OCI-LY1 (cell line): Measurements from ENCODE around the gene GPAM.

ENCODE experiments used
- EZH2 ChIP-seq: fragments of 200-600 bp; sonication (generic), shearing (Covaris generic); IDR thresholded peaks from 2 replicates; pipeline ENCODE4 v1.8.0; 2017; ENCODE audit warnings: borderline replicate concordance, mixed run types, mild to moderate bottlenecking, antibody characterized with exemption, low read length, moderate library complexity, mixed read lengths
- TF ChIP-seq, protein P1 (sequence below): fragments of 200-600 bp; sonication (generic), shearing (Covaris generic); IDR thresholded peaks from 2 replicates; pipeline ENCODE4 v1.5.1; 2017; ENCODE audit warnings: mild to moderate bottlenecking, antibody characterized with exemption, low read length, moderate library complexity, mixed read lengths

- TF ChIP-seq, protein P1, sequence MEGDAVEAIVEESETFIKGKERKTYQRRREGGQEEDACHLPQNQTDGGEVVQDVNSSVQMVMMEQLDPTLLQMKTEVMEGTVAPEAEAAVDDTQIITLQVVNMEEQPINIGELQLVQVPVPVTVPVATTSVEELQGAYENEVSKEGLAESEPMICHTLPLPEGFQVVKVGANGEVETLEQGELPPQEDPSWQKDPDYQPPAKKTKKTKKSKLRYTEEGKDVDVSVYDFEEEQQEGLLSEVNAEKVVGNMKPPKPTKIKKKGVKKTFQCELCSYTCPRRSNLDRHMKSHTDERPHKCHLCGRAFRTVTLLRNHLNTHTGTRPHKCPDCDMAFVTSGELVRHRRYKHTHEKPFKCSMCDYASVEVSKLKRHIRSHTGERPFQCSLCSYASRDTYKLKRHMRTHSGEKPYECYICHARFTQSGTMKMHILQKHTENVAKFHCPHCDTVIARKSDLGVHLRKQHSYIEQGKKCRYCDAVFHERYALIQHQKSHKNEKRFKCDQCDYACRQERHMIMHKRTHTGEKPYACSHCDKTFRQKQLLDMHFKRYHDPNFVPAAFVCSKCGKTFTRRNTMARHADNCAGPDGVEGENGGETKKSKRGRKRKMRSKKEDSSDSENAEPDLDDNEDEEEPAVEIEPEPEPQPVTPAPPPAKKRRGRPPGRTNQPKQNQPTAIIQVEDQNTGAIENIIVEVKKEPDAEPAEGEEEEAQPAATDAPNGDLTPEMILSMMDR: no peak
- TF ChIP-seq EZH2: no peak
Observed at GRCh38 chr10:112191791-112192190, 8.2 kb upstream of the GPAM start.
